OCI-LY7 (cell line): Measurements from ENCODE around the gene PRR5L. TPM values are rescaled to one million over a fixed set of nuclear protein-coding genes. Genes with fewer than 3 reads are reported as not detected.

Source experiments
- BruUV-seq: library from RNA; stranded (reverse); fragments of 400-500 nt; replicated peaks from 2 replicates; lab custom pipeline; 2021; lab: Mats Ljungman, UMichigan
- CTCF ChIA-PET: fragments of 300-600 bp; sonication (Branson Sonifier 250); formaldehyde crosslinking; loops from one replicate; lab custom pipeline; 2022; ENCODE audit warnings: antibody characterized with exemption; ENCODE audit not compliant: unreplicated experiment; lab: Charles Lee
- POLR2A ChIA-PET: fragments of 300-600 bp; sonication (Branson Sonifier 250); formaldehyde crosslinking; loops from one replicate; lab custom pipeline; 2022; ENCODE audit warnings: antibody characterized with exemption; lab: Charles Lee
- DNase-seq: peaks from one replicate; pipeline ENCODE4 v3.0.0-alpha.2; 2015; ENCODE audit warnings: low spot score
- H2AFZ ChIP-seq: fragments of 200-600 bp; sonication (generic), shearing (Covaris generic); 2 replicates; pipeline ENCODE4 v1.6.1; 2014; ENCODE audit warnings: mild to moderate bottlenecking, antibody characterized with exemption, low read length, moderate library complexity
- H3K27ac ChIP-seq: fragments of 200-600 bp; sonication (generic); 2 replicates; pipeline ENCODE4 v1.5.1; 2014; ENCODE audit warnings: mixed run types, low read depth, mild to moderate bottlenecking, moderate library complexity, low read length, inconsistent platforms; ENCODE audit not compliant: poor library complexity, severe bottlenecking
- H3K36me3 ChIP-seq: fragments of 200-600 bp; sonication (generic); 2 replicates; pipeline ENCODE4 v1.6.1; 2014; ENCODE audit warnings: mild to moderate bottlenecking, antibody characterized with exemption, low read length, moderate library complexity, mixed read lengths; ENCODE audit not compliant: insufficient read depth
- H3K4me1 ChIP-seq: fragments of 200-600 bp; sonication (generic); 2 replicates; pipeline ENCODE4 v1.5.1; 2014; ENCODE audit warnings: mild to moderate bottlenecking, low read length; ENCODE audit not compliant: insufficient read depth, poor library complexity, severe bottlenecking
- H3K4me2 ChIP-seq: fragments of 200-600 bp; sonication (generic); 2 replicates; pipeline ENCODE4 v1.6.1; 2014; ENCODE audit warnings: mild to moderate bottlenecking, low read length
- H3K4me3 ChIP-seq: fragments of 200-600 bp; sonication (generic); 2 replicates; pipeline ENCODE4 v1.5.1; 2014; ENCODE audit warnings: mild to moderate bottlenecking, low read depth, low read length; ENCODE audit not compliant: poor library complexity, severe bottlenecking
- H3K79me2 ChIP-seq: fragments of 200-600 bp; sonication (generic); 2 replicates; pipeline ENCODE4 v1.6.1; 2016; ENCODE audit warnings: low read depth, mild to moderate bottlenecking, low read length, moderate library complexity, mixed read lengths; ENCODE audit not compliant: insufficient read depth
- H3K9me2 ChIP-seq: fragments of 200-600 bp; sonication (generic); 2 replicates; pipeline ENCODE4 v1.6.1; 2016; ENCODE audit warnings: mild to moderate bottlenecking, low read length, mixed read lengths; ENCODE audit not compliant: insufficient read depth
- H3K9me3 ChIP-seq: fragments of 200-600 bp; sonication (generic); 2 replicates; pipeline ENCODE4 v1.6.1; 2014; ENCODE audit warnings: mild to moderate bottlenecking, mixed run types, low read length, mixed read lengths
- H4K20me1 ChIP-seq: fragments of 200-600 bp; sonication (generic); 2 replicates; pipeline ENCODE4 v1.6.1; 2014; ENCODE audit warnings: mild to moderate bottlenecking, antibody characterized with exemption, low read length, moderate library complexity, mixed read lengths; ENCODE audit not compliant: insufficient read depth
- CTCF ChIP-seq: fragments of 200-600 bp; sonication (generic); conservative IDR thresholded peaks from 2 replicates; pipeline ENCODE4 v1.5.1; 2014; ENCODE audit warnings: mild to moderate bottlenecking, antibody characterized with exemption, low read length, moderate library complexity, mixed read lengths
- EZH2phosphoT487 ChIP-seq: fragments of 200-600 bp; sonication (generic); IDR thresholded peaks from 2 replicates; pipeline ENCODE4 v1.6.1; 2018; ENCODE audit warnings: low read depth, borderline replicate concordance, mild to moderate bottlenecking, mixed run types, antibody characterized with exemption, low read length, moderate library complexity, mixed read lengths
- intact Hi-C: fragments of 100-400 bp; cut with micrococcal nuclease; formaldehyde crosslinking; loops from one replicate; pipeline ENCODE4 v1.10.0; 2022; ENCODE audit not compliant: unreplicated experiment
- total RNA-seq, 2 experiments: library from RNA; depleted of rRNA in 1 of 2; stranded (reverse); fragments of >200 nt in 1 of 2; shearing (Covaris generic) in 1 of 2; gene quantifications; 2 replicates each; pipeline ENCODE4 v1.2.3, GENCODE V29; 2014 to 2022

The PRR5L gene
- total RNA-seq, 2 experiments from 2014 or later = not detected

GRCh38 chr11:36341915-36342314, 45.8 kb downstream of the PRR5L start:
- no peak overlapping the region for H3K4me3 ChIP-seq
- H3K4me2 ChIP-seq = no peak overlapping the region
- H4K20me1 ChIP-seq = no peaks in the 10 kb centered on the region
- H3K9me2 ChIP-seq = no peaks in the 10 kb centered on the region
- intact Hi-C loops = no loop called here
- H3K9me3 ChIP-seq = no peaks in the 10 kb centered on the region
- BruUV-seq = no TSS peak
- DNase-seq = no peak
- ChIA-PET POLR2A (no interaction called here), CTCF (no interaction called here)
- H3K79me2 ChIP-seq = no peaks in the 10 kb centered on the region
- H3K27ac ChIP-seq = no peak overlapping the region
- no peaks in the 10 kb centered on the region for H3K36me3 ChIP-seq
- TF ChIP-seq EZH2phosphoT487 (no peak), CTCF (no peak)
- H2AFZ ChIP-seq = no peak overlapping the region
- H3K4me1 ChIP-seq = no peaks in the 10 kb centered on the region

- no peaks in the 10 kb centered on the region for H3K9me3 ChIP-seq
- H3K27ac ChIP-seq = no peak overlapping the region
- H2AFZ ChIP-seq = no peak overlapping the region
- ChIA-PET CTCF (no interaction called here), POLR2A (no interaction called here)
- TF ChIP-seq EZH2phosphoT487 (no peak), CTCF (no peak)
- H3K4me1 ChIP-seq = no peaks in the 10 kb centered on the region
- H3K4me3 ChIP-seq = no peak overlapping the region
- H3K4me2 ChIP-seq = no peak overlapping the region
- no peaks in the 10 kb centered on the region for H3K36me3 ChIP-seq
- no peaks in the 10 kb centered on the region for H3K79me2 ChIP-seq
- H3K9me2 ChIP-seq = no peaks in the 10 kb centered on the region
- H4K20me1 ChIP-seq = no peaks in the 10 kb centered on the region
- intact Hi-C loops = no loop called here
- no peak for DNase-seq
- no TSS peak for BruUV-seq
Observed at GRCh38 chr11:36342327-36342726, 46.2 kb downstream of the PRR5L start.

- POLR2A ChIA-PET = interaction anchor here (0.6 kb wide), 1 partner anchor 53 kb away, joined by 3 read pairs; no protein-coding TSS in a partner anchor
- H3K9me2 ChIP-seq = no peaks in the 10 kb centered on the region
- no peak overlapping the region for H3K4me2 ChIP-seq
- H2AFZ ChIP-seq = no peak overlapping the region
- no peak for TF ChIP-seq CTCF
- no peak for TF ChIP-seq EZH2phosphoT487
- no peaks in the 10 kb centered on the region for H3K4me1 ChIP-seq
- CTCF ChIA-PET = no interaction called here
- no TSS peak for BruUV-seq
- DNase-seq = no peak
- H3K27ac ChIP-seq = no peak overlapping the region
- intact Hi-C loops = no loop called here
- no peaks in the 10 kb centered on the region for H3K79me2 ChIP-seq
- no peak overlapping the region for H3K4me3 ChIP-seq
- H4K20me1 ChIP-seq = no peaks in the 10 kb centered on the region
- no peaks in the 10 kb centered on the region for H3K9me3 ChIP-seq
- no peaks in the 10 kb centered on the region for H3K36me3 ChIP-seq
Observed at GRCh38 chr11:36343436-36343835, 47.3 kb downstream of the PRR5L start.
